Activated T-helper 9 cell treated with anti-CD3 and anti-CD28 coated beads, Interleukin-2, amount 50 U/mL, for 16 hours (primary cell): ENCODE results near the gene GRK5.
"Not testable (repeated sequence)": the region's sequence is repeated elsewhere in the genome, so short reads cannot be mapped to it uniquely, and the experiment has no call there.

Experiments used
- DNase-seq: peaks from one replicate; pipeline ENCODE4 v3.0.0-alpha.2; 2020; ENCODE audit warnings: low read depth

The GRK5 gene

DNA sequence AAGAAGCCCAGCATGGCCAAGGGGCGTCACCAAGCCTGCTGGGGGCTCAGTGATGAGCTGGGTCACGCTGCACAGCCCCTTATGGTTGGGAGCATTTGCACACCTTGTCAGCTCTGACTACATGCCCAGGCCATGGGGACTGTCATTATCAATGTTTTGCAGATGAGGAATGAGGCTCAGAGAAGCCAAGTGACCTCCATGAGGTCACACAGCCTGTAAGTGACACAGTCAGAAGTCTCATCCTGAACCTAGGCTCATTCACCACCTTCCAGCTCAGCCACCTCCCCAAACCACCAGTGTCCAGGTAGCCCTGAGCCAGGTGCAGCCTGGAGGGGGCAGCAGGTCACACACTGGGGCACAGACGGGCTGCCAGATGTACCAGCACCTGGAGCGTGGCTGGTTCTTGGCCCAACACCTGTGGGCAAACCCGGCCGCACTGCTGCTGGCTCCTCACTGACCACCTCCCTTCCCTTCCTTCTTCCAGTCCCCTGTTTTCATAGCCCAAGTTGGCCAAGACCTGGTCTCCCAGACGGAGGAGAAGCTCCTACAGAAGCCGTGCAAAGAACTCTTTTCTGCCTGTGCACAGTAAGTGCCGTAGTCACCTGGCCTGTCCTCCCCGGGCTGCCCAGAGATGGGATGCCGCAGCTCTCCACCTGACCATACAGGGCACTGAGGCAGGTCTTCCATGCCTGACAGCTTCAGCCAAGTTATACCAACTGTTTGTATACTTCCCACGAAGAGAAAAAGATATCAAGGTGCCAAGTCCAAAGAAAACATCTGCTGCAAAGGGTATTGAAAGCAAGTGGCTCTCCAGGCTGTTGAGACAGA lies 215.5 kb downstream of the GRK5 start:
- DNase-seq: no peak

DNA sequence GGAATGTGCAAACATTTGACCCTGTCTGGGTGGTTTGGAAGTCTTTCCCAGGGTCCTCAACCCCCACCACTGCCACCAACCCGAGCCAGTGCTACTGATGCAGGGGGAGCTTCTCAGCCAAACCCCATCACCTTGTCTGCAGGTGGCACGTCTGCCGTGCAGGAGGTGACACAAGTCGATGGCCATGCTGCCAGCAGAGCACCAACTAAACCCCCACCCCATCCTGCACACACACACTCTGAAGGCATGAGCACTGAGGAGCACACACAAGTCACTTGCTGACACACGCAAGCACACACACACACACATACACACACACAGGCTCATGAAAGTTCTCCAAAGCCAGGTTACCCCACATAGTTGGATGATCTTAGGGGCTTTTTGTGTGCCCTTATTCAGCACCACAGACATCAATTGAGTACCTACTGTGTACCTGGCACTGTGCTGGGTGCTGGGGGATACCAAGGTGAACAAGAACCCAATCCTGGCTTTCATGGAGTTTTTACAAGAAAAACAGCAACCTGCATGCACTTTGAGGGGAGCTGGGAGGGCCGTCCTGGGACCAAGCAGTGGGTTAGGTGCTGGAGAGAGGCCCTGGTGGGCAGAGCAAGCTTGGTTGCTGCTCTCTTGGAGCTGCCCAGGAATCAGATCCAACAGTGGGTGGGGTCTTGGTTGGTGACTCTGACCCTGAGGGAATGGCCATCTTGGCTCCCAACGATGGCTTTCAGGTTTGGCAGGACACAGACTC lies 216.3 kb downstream of the GRK5 start:
- no peak for DNase-seq

DNA sequence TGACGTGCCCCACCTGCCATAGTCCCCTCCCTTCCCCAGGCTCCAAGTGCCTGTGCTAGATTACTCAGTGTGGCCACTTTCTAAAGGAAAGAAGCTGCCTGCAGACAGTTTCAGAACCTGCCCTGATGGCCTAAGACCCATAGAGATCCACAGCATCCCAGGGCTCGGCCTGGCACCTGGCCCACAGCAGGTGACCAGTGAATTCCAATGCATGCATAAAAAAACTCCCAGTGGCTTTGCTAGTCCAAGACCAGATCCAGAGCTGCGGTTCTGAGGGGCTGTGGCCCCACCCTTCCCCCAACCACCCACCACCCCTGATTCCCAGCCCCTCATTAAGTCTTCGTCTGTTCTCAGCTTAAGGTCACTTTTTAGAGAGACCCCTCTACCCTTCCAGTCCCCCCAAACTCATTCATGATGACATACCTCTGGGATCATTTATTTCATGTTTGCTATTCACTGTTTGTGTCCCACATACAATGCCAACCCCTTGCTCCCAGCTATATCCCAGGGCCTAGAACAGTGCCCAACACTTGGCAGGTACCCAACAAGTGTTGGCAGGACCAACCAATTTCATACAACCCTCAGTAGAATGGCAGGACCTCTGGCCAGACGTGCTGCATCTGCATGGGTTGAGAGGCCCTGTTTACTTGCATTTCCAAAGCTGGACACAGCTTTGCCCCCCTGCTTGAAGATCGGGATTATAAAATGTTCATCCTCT lies 217.0 kb downstream of the GRK5 start:
- DNase-seq: no peak

DNA sequence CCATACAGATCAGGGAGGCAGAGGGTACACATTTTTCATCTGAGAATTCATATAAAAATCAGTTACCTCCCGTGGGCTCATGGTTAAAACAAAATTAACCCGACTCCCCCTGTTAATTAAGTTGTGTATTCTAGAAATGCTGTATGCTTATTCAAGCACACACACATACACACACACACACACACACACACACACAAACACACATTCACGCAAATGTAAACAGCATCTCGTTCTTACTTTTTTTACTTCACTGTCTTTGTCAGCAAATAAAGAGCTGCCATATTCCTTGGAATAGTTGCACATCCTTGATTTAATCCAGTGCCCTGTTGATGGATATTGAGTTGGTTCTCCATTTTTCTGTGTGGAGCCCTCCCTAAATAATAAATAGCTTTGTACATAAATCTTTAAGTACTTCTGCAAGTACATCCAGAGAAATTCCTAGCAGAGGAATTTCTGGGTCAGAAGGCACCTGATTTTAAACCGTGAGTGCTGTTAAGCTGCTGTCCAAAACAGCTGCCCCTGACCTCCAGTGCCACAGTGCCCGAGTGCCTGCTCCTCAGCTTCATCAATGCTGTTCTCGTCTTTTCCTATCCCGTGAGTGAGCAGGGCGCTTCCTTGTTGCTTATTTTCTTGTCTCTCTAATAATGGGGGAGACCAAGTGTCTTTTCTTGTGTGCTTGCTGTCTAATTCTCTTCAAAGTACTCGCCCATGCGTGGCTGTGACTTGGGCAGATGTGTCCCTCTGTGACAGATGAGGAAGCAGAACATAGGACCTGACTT lies 217.9 kb downstream of the GRK5 start:
- DNase-seq: no peak

DNA sequence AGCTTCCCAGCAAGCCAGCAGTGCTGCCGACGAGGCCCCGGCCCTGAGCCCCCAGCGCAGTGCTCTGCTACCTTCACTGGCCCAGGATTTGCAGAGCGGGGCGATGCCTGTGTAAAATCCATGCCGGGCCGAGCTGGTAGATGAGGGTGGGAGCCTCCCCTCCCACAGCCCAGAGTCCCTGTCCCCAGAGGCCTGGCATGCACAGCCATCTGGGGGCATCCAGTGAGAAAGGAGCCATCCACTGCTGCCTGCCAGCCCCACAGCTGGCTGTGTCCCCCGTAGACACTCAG lies 218.5 kb downstream of the GRK5 start:
- DNase-seq: no peak

DNA sequence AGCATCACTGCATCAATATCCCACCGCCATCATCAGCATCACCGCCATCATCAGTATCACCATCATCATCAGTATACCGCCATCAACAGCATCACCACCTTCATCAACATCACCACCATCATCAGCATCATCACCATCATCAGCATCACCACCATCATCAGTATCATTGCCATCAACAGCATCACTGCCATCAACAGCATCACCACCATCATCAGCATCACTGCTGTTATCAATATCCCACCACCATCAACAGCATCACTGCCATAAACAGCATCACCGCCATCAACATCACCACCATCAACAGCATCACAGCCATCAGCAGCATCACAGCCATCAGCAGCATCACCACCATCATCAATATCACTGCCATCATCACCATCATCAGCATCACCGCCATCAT lies 219.3 kb downstream of the GRK5 start:
- DNase-seq: no peak

DNA sequence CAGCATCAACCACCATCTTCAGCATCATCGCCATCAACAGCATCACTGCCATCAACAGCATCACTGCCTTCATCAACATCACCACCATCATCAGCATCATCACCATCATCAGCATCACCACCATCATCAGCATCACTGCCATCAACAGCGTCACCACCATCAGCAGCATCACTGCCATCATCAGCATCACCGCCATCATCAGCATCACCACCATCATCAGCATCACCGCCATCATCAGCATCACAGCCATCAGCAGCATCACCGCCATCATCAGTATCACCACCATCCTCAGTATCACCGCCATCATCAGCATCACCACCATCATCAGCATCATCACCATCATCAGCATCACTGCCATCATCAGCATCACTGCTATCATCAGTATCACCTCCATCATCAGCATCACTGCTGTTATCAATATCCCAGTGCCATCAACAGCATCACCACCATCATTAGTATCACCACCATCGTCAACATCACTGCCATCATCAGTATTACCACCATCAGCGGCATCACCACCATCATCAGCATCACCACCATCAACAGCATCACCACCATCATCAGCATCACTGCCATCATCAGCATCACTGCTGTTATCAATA lies 220.0 kb downstream of the GRK5 start:
- DNase-seq: no peak

DNA sequence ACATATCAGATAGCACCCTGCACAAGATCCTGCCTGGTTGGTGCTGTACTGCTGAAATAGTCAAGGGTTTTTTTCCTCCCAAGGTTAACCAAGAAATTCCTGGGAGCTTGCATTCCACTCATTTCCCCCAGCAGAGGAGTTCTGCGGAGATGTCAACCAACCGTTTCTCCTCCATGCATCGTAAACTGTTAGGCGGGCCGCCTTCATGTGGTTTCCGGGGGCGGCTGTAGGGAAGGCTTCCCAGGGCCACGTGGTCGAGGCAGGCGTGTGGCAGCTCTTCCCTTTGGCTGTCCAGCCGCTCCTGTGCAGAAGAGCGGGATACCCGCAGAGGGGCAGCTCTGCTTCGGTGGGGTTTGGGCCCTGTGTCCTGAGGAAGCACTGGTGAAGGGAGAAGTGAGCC lies 221.4 kb downstream of the GRK5 start:
- DNase-seq: no peak

DNA sequence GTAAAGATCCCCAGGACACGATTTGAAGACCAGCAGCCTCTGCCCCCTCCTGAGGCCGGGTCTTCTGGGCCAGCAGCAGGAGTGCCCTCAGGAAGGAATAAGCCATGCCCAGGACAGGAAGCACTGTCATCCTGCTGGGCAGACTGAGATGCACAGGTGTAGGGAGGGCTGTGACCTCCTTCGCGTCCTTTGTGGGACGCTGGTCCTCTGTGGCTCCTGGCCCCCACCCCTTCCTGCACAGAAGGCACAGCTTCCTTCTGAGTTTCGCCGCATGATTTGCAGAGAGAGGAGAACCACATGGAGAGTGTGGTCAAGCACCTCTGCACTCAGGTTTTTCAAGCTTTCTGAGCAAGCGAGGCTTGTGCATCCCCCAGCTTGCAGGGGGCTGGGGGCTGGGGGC lies 222.4 kb downstream of the GRK5 start:
- no peak for DNase-seq

DNA sequence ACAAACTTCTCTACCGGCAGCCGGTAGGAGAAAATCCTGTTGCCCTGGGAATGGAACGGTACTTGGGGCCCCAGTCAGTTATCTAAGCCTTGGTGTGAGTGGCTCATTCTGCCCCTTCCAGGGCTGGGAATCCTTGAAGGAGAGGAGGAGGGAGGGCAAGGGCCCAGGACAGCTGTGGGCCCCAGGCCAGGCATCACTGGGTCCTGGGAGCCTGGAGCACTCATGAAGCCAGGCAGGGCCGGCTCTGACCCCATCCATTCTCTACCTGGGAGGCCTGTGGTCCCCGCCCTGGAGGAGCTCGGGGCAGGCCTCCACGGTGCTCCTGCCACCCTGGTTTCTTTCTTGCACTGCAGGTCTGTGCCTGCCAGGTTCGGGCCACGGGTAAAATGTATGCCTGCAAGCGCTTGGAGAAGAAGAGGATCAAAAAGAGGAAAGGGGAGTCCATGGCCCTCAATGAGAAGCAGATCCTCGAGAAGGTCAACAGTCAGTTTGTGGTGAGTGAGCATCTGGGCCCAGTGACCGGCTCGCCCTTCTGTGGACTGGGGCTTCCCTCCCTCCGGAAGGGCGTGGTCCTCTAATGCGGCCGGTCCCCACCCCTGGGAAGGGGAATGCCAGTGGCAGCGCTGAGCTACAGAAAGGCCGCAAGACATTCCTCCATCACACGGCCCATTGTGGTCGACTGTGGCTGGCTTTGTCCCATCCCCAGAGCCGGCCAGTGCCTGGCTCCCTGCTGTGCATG lies 223.8 kb downstream of the GRK5 start:
- DNase-seq: no peak

DNA sequence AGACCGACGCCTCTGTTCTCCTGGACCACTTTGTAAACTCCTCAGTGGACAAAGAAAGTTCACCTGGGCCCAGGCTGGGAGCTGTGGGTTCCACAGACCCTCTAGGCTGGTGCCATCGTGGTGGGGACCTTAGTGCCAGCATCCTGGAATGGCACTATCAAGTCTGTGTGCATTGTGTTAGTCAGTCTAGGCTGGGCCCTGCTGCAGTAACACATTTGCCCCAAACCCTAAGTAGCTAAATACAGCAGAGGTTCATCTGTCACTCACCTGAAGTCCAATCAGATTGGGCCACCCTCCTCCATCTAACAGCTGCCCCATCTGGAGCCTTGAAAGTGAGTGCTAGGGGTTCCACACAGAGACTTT lies 224.4 kb downstream of the GRK5 start:
- no peak for DNase-seq

DNA sequence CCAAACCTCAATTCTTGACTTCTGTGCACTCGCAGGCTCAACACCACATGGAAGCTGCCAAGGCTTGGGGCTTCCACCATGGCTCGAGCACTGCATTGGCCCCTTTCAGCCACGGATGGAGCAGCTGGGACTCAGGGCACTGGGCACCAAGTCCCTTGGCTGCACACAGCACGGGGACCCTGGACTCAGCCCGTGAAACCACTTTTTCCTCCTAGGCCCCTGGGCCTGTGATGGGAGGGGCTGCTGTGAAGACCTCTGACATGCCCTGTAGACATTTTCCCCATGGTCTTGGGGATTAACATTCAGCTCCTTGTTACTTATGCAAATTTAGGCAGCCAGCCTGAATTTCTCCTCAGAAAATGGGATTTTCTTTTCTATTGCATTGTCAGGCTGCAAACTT lies 227.6 kb downstream of the GRK5 start:
- not testable (repeated sequence) for DNase-seq

DNA sequence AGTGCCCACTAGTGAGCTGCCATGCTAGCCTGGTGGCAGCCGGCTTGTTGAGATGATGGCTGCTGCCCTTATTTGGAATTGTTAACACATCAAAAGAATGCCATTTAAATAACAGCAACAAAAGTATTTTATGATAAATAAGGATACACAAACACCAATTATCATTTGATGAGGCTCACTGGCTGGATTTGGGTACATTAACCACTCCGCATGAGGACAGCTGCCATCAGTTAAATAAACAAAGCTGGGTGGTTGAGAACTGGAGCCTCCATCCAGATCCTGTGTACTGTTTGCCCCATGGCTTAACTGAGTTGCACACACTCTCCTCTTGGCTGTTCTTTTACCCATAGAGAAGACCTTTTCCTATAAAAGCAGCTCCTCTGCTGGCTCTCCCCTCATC lies 231.3 kb downstream of the GRK5 start:
- no peak for DNase-seq

DNA sequence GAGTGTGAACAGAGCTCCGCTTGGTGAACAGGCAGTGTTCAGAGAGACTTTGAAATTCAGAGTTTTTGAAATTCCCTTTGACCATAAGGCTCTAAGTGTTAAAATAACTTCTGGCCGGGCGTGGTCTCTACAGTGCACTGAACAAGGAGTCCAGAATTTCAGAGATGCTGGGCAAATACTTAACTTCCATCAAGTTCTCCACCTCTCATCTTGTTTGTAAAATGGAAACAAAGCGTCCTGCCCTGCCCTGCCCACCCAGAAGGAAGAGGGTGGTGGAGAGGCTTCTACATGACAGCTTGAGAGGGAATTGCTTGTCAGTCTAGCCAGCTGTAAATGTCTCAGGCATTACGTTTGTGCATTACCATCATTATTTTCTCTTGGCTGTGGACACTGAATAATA lies 232.6 kb downstream of the GRK5 start:
- DNase-seq: no peak

DNA sequence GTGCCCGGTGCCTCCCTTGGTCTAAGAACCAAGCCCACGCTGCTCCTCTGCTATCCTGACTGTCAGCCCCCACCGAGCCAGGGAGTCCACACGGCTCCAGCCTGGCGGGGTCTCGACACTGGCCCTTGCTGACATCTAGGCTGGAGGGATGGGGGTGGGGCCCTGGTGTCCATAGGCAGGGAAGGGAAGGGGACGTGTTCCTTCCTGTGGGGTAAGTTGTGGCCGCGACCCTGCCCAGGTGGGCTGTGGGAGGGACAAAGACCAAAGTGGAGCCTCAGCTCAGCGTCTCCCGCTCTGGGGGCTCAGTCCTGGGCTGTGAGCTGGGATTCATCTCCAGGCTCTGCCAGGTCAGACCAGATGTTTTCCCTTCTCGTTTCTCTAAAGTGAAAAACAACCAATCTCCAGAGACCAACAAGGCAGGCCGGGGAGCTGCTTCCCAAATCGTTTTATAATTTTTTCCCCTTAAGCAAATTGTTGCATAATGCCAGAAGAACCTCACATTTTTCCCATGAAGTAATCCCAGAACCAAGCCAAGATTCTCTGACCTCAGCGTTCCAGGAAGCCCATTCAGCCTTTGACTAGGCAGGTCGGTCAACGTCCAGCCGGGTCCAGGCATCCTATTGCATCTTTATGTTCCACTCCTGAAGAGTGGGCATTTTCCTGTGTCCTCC lies 233.9 kb downstream of the GRK5 start:
- DNase-seq: no peak

DNA sequence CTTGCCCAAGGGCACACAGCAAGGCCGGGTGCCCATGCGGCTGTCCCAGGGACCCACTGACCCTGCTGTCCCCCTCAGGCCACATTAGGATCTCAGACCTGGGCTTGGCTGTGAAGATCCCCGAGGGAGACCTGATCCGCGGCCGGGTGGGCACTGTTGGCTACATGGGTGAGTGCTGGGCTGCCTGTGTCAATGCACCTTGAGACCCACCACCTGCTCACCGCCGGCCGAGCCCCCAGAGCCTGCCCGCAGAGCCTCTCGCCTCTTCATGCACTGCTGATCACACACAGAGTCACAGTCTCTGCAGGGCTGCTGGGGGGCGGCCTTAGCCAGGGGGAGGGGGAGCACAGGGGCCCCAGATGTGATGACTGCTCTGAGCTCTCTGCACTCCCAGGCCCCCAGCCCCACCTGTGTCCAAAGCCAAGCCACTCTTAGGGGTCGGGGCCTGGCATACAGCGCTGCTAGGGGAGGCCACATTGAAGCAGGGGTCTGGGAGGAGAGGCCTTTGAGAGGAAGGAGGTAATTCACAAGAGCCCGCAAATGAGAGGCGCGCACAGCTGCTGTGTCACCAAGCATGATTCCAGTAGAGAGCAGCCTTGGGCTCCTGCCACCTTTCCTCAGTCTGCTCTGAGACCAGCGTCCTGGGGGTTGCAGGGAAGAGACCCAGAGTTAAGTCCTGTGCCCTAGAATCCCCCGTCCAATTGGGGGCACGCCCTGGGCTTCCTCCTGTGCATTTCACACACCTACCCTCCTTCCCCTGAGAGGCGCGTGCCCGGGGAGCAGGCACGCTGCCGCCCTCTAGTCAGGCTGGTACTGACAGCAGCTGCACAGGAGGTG lies 234.8 kb downstream of the GRK5 start:
- DNase-seq: no peak

DNA sequence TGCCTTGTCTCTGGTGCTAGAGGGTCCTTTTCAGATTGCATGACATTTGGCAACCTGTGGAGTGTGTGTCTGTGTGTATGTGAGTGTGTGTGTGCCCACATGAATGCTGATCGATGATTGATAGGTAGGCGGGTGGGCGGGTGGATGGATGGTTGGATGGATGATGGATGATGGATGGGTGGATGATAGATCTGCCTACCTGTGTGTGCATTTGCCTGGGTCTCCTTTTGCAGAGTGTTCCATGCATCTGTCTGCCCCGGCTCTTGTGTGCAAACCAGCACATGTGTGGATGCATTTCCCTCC lies 235.3 kb downstream of the GRK5 start:
- DNase-seq: no peak

DNA sequence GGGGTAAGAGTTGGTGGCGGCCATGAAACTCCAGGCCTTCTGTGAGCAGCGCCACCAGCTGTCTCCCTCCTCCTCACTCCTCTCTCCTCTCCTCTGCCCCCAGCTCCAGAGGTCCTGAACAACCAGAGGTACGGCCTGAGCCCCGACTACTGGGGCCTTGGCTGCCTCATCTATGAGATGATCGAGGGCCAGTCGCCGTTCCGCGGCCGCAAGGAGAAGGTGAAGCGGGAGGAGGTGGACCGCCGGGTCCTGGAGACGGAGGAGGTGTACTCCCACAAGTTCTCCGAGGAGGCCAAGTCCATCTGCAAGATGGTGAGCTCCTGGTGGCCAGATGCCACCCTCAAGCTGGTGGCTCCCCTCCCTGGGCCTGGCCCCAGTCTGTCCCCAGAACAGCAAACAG lies 236.1 kb downstream of the GRK5 start:
- DNase-seq: no peak

DNA sequence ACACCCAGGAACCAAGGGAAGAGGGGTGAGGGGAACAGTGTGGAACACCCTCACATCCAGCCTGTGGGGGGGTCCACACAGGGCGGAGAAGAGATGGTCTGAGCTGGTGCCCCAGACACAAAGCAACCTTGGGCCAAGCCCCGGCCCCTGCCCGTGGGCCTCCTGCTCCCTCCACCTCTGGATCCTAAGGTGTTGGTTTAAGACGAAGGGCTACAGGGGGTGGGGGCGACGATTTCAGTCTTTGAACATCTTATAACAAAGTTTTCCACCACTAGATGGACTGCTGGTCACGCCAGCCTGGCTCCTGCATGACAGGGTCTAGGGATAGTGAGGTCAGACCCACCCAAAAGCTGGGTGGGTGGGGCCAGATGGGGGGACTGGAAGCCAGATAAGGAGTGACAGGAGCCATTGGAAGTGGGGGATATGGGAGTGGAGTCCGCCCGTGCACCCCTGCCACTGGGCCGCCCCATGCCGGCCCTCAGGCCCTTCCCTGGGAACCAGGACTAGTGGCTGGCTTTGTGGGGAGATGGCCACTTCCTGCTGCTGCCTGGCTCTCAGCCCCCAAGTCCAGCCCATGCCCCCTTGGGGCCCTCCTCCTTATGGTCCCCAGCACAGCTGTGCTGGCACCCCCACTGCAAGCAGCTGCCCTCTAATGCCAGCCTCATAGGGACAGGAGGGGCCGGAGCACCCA lies 236.7 kb downstream of the GRK5 start:
- no peak for DNase-seq

DNA sequence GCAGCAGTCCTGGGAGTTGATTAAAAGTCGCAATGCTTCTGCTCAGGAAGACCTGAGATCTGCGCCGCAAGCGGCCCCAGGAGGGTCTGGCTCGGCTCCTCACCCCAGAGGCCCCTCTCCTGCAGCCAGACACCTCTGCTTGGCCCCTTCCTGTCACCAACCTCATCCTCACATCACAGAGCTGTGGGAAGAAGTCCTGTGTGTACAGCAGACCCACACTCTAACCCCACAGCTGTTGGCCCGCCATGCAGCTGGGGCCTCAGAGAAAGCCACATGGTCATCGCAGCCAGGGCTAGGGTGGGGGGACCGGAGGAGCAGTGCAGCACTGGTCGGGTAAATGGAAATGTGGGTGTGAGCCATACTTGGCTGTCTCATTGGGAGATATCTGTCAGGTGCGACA lies 237.5 kb downstream of the GRK5 start:
- DNase-seq: no peak
